Spleen (tissue), 7 donors: ENCODE measurements around the gene TIMP1.

Experiments
- POLR2A ChIP-seq, 3 donors: fragments of 450-650 bp; IDR thresholded peaks; one replicate each; pipeline ENCODE4 v1.5.1; 2017; ENCODE audit warnings: antibody characterized with exemption in 3 of 3, mild to moderate bottlenecking in 1 of 3
- POLR2AphosphoS5 ChIP-seq, 3 donors: sonication (generic); formaldehyde crosslinking; IDR thresholded peaks; one replicate each; pipeline ENCODE4 v1.5.1; 2017; ENCODE audit warnings: antibody characterized with exemption in 3 of 3
- TF ChIP-seq, protein P1 (sequence below), 11 experiments: fragments of 200-600 bp in 7 of 11; fragments of 450-650 bp in 4 of 11; sonication (generic) in 4 of 11; IDR thresholded peaks in 8 of 11; conservative IDR thresholded peaks in 3 of 11; 1 replicate in 7 of 11; 2 replicates in 4 of 11; pipeline versions ENCODE4 v1.4.0 to v1.8.0; 2016 to 2021; ENCODE audit warnings: antibody characterized with exemption in 11 of 11, inconsistent platforms in 4 of 11, mild to moderate bottlenecking in 1 of 11
- donor health status: DM: no; HTN: no; CAD: no; lungs with moderate emphysema.
- donor health status: DM: no; HTN: no; CAD: no.
- donor health status: DM: no; HTN: no; CAD: no.

- TF ChIP-seq, protein P1, sequence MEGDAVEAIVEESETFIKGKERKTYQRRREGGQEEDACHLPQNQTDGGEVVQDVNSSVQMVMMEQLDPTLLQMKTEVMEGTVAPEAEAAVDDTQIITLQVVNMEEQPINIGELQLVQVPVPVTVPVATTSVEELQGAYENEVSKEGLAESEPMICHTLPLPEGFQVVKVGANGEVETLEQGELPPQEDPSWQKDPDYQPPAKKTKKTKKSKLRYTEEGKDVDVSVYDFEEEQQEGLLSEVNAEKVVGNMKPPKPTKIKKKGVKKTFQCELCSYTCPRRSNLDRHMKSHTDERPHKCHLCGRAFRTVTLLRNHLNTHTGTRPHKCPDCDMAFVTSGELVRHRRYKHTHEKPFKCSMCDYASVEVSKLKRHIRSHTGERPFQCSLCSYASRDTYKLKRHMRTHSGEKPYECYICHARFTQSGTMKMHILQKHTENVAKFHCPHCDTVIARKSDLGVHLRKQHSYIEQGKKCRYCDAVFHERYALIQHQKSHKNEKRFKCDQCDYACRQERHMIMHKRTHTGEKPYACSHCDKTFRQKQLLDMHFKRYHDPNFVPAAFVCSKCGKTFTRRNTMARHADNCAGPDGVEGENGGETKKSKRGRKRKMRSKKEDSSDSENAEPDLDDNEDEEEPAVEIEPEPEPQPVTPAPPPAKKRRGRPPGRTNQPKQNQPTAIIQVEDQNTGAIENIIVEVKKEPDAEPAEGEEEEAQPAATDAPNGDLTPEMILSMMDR (IDR thresholded peaks at IDR 0.05 in 8 of 11, conservative IDR thresholded peaks at IDR 0.05 in 3 of 11): no peak
- TF ChIP-seq POLR2AphosphoS5 (IDR thresholded peaks at IDR 0.05) (no peak), POLR2A (IDR thresholded peaks at IDR 0.05) (no peak)
Observed at GRCh38 chrX:47611489-47611888, 29.3 kb downstream of the TIMP1 start.
